Hepatocyte (in vitro differentiated cells): ENCODE results near the gene TNFRSF6B. TPM values are rescaled to one million over a fixed set of nuclear protein-coding genes. Genes with fewer than 3 reads are reported as not detected.

Experiments
- DNase-seq: peaks from one replicate; pipeline ENCODE4 v3.0.0-alpha.2; 2016; ENCODE audit warnings: low spot score
- H2AFZ ChIP-seq: fragments of 200-600 bp; sonication (generic); 2 replicates; pipeline ENCODE4 v1.6.0; 2016; ENCODE audit warnings: antibody characterized with exemption, mild to moderate bottlenecking
- H3K27ac ChIP-seq: fragments of 200-600 bp; sonication (generic); 2 replicates; pipeline ENCODE4 v1.5.1; 2016; ENCODE audit warnings: mild to moderate bottlenecking
- H3K27me3 ChIP-seq: fragments of 200-600 bp; sonication (generic); 2 replicates; pipeline ENCODE4 v1.6.1; 2016
- H3K36me3 ChIP-seq: fragments of 200-600 bp; sonication (generic); replicated peaks from 2 replicates; pipeline ENCODE4 v1.5.1; 2016; ENCODE audit warnings: low read depth; ENCODE audit not compliant: insufficient read depth
- H3K4me1 ChIP-seq: fragments of 200-600 bp; sonication (generic); 2 replicates; pipeline ENCODE4 v1.5.1; 2016; ENCODE audit warnings: mild to moderate bottlenecking, moderate library complexity; ENCODE audit not compliant: insufficient read depth
- H3K4me2 ChIP-seq: fragments of 200-600 bp; sonication (generic); 2 replicates; pipeline ENCODE4 v1.6.0; 2016
- H3K4me3 ChIP-seq: fragments of 200-600 bp; sonication (generic); 2 replicates; pipeline ENCODE4 v1.5.1; 2016; ENCODE audit warnings: mild to moderate bottlenecking
- H3K79me2 ChIP-seq: fragments of 200-600 bp; sonication (generic); 2 replicates; pipeline ENCODE4 v1.6.0; 2017; ENCODE audit warnings: mild to moderate bottlenecking
- H3K9me2 ChIP-seq: fragments of 200-600 bp; sonication (generic); replicated peaks from 2 replicates; pipeline ENCODE4 v1.6.0; 2017; ENCODE audit warnings: mild to moderate bottlenecking; ENCODE audit not compliant: insufficient read depth
- H3K9me3 ChIP-seq: fragments of 200-600 bp; sonication (generic); 2 replicates; pipeline ENCODE4 v1.5.1; 2016; ENCODE audit warnings: low read depth, mild to moderate bottlenecking
- H4K20me1 ChIP-seq: fragments of 200-600 bp; sonication (generic); 2 replicates; pipeline ENCODE4 v1.6.0; 2016; ENCODE audit warnings: mild to moderate bottlenecking; ENCODE audit not compliant: insufficient read depth, poor library complexity, severe bottlenecking
- EZH2 ChIP-seq: fragments of 200-600 bp; sonication (generic); IDR thresholded peaks from 2 replicates; pipeline ENCODE4 v1.6.1; 2016; ENCODE audit warnings: antibody characterized with exemption, mild to moderate bottlenecking, borderline replicate concordance
- EZH2phosphoT487 ChIP-seq: fragments of 200-600 bp; sonication (generic); IDR thresholded peaks from one replicate; pipeline ENCODE4 v1.6.1; 2018; ENCODE audit warnings: antibody characterized with exemption, mild to moderate bottlenecking, low read depth, moderate library complexity; ENCODE audit not compliant: unreplicated experiment, severe bottlenecking
- WGBS: methylation state at CpG from one replicate; pipeline ENCODE4 v1.1.6; 2016; ENCODE audit warnings: low lambda C conversion rate; ENCODE audit errors: missing lambda C conversion rate; 5-methylcytosine and 5-hydroxymethylcytosine counted together
- polyA plus RNA-seq: library from polyadenylated mRNA; unstranded; fragments of >200 nt; fragmentation: Nextera tagmentation; extraction: Ambion mirVana; gene quantifications from 2 replicates; pipeline ENCODE4 v1.2.1, GENCODE V29; 2016
- total RNA-seq: library from RNA; depleted of rRNA; stranded (reverse); fragments of >200 nt; gene quantifications from 2 replicates; pipeline ENCODE4 v1.2.3, GENCODE V29; 2014
- TF ChIP-seq, protein P1 (sequence below): fragments of 200-600 bp; sonication (generic); IDR thresholded peaks from 2 replicates; pipeline ENCODE4 v1.5.1; 2016; ENCODE audit warnings: antibody characterized with exemption, mild to moderate bottlenecking; ENCODE audit not compliant: poor library complexity

Gene TNFRSF6B
- total and polyA plus RNA-seq, 2 experiments from 2014 or later, result 0.97 to 4.2 TPM

DNA sequence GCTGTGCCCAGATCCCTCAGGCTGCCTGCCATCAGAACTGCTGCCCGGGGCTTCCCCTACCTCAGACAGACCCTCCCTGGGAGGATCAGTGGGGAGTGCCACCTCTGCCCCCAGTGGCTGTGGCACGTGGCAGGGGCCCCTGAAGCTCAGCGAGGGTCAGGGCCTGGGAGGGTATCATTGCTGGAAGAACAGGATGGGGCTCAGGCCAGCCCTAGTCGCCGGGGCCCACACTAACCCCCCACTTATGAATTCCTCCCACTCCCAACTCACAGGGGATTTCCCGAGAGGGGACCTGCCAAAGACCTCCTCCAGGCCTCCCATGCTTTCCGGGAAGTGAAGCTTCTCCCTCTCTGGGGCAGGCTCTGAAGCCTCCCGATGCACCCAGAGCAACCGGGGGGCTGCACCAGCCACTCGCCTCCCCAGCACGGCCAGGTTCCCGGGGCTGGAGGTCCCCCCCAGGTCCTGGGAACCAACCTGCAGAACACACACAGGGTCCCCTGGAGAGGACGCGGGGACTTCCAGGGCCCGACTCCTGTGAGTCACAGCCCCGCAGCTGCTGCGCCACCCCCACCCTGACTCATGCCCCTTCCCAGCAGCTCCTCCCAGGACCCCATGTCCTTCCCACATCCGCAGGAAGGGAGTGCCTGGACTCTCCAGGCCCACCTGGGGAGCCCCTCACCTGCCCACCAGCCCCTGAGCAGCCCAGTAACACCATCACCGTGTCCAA, 2.5 kb downstream of the TNFRSF6B start:
- no peak overlapping the region for H3K4me3 ChIP-seq
- no peaks in the 10 kb centered on the region for H3K79me2 ChIP-seq
- no peaks in the 10 kb centered on the region for H3K9me2 ChIP-seq
- H3K4me1 ChIP-seq, result peaks cover 10% of the 10 kb centered on the region
- no peak overlapping the region for H2AFZ ChIP-seq
- no peak overlapping the region for H3K4me2 ChIP-seq
- no peak overlapping the region for H3K27ac ChIP-seq
- H3K36me3 ChIP-seq, result no peaks in the 10 kb centered on the region
- no peaks in the 10 kb centered on the region for H3K9me3 ChIP-seq
- TF ChIP-seq, protein P1, sequence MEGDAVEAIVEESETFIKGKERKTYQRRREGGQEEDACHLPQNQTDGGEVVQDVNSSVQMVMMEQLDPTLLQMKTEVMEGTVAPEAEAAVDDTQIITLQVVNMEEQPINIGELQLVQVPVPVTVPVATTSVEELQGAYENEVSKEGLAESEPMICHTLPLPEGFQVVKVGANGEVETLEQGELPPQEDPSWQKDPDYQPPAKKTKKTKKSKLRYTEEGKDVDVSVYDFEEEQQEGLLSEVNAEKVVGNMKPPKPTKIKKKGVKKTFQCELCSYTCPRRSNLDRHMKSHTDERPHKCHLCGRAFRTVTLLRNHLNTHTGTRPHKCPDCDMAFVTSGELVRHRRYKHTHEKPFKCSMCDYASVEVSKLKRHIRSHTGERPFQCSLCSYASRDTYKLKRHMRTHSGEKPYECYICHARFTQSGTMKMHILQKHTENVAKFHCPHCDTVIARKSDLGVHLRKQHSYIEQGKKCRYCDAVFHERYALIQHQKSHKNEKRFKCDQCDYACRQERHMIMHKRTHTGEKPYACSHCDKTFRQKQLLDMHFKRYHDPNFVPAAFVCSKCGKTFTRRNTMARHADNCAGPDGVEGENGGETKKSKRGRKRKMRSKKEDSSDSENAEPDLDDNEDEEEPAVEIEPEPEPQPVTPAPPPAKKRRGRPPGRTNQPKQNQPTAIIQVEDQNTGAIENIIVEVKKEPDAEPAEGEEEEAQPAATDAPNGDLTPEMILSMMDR, result no peak
- TF ChIP-seq EZH2, result no peak
- no peak for TF ChIP-seq EZH2phosphoT487
- WGBS, result 76% methylated on average over 15 of the region's 19 CpGs
- DNase-seq, result peak; percentile 56
- no peaks in the 10 kb centered on the region for H4K20me1 ChIP-seq
- no peaks in the 10 kb centered on the region for H3K27me3 ChIP-seq

DNA sequence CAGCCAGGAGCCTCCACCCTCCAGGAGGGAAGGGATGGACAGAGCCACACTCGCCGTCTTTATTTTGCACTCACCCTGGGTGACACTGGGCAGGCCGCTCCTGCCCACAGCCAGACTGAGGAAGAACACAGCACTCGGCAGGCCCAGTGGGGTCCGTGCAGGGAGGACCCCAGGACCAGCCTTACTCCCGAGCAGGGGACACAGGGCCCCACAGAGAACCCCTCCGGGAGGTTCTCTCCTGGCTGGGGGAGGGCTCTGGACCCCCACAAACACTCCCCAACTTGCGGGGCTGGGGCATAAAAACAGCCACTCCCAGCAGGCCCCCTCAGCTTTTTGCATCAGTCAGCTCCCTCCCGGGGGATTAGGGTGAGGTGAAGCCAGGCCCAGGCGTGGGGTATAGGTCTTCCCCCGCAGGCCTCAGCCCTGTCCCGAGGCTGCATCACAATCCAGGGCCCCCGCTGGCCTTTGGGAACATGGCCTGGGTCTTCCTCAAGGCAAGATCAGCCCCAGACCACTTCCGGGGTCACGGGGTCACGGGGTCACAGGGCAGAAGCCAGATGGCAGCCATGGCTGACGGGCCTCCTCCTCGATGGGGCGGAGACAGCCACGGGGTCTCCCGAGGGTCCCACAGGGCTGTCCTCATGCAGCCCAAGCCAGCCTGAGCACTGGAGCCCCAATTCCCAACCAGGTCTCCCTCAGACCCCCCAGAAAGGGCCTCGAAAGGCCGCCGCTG, 3.2 kb downstream of the TNFRSF6B start:
- H4K20me1 ChIP-seq, result no peaks in the 10 kb centered on the region
- H3K36me3 ChIP-seq, result no peaks in the 10 kb centered on the region
- H3K27me3 ChIP-seq, result no peaks in the 10 kb centered on the region
- no peaks in the 10 kb centered on the region for H3K79me2 ChIP-seq
- TF ChIP-seq EZH2phosphoT487 (no peak), EZH2 (no peak)
- TF ChIP-seq, protein P1, result no peak
- WGBS, result 89% methylated on average over 24 of the region's 24 CpGs
- no peak overlapping the region for H2AFZ ChIP-seq
- H3K4me1 ChIP-seq, result peaks cover 10% of the 10 kb centered on the region
- H3K4me3 ChIP-seq, result no peak overlapping the region
- no peaks in the 10 kb centered on the region for H3K9me3 ChIP-seq
- no peak for DNase-seq
- no peak overlapping the region for H3K27ac ChIP-seq
- H3K4me2 ChIP-seq, result no peak overlapping the region
- no peaks in the 10 kb centered on the region for H3K9me2 ChIP-seq

DNA sequence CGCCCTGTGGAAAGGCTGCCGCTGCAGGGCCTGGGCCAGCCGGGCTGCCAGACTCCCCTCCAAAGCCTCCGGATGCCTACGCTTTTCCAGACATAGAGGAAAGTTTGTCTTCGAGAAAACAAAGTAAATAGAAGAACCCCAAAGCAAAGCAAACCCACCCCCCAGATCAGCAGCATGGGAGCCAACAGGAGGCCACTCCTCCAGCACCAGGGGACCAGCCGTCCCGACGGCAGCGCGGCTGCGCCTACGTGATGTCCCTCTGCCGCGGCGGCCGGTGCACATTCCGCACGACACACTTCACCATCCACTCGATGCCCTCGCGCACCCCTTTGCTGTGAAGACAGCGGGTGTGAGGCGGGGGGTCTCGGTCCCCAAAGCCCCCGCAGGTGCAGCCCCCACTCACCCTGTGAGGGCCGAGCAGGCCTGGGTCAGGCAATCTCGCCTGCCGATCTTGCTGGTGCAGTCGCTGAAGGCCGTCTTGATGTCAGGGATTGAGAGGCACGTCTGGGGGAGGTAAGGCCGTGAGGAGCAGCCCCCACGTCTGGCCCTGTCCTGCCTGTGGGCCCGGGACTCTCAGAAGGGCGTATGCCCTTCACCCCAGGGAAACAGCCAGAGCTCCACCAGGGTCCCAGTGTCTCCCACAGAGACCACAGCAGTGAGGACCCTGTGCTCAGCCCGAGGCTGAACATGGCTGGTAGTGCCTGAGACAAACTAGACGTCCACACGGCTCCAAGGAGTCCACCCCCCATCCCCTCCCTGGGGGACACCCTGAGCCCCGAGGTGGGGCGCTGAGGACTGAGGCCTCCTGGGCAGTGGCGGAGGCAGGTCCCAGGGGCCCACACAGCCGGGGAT, 4.0 kb downstream of the TNFRSF6B start:
- no peak for TF ChIP-seq EZH2
- TF ChIP-seq EZH2phosphoT487, result no peak
- TF ChIP-seq, protein P1, result no peak
- H3K36me3 ChIP-seq, result no peaks in the 10 kb centered on the region
- WGBS, result 95% methylated on average over 38 of the region's 43 CpGs

More for the DNA sequence above, 4.0 kb downstream of the TNFRSF6B start:
- Histone ChIP-seq H3K9me2 (no peaks in the 10 kb centered on the region), H3K27ac (no peak overlapping the region), H3K4me3 (no peak overlapping the region), H3K9me3 (no peaks in the 10 kb centered on the region), H4K20me1 (no peaks in the 10 kb centered on the region), H3K4me2 (no peak overlapping the region), H3K79me2 (peaks cover 2% of the 10 kb centered on the region), H3K27me3 (no peaks in the 10 kb centered on the region), H2AFZ (no peak overlapping the region), H3K4me1 (peaks cover 10% of the 10 kb centered on the region)
- DNase-seq, result no peak
